Measurements from ENCODE around the gene NGEF.

DNA sequence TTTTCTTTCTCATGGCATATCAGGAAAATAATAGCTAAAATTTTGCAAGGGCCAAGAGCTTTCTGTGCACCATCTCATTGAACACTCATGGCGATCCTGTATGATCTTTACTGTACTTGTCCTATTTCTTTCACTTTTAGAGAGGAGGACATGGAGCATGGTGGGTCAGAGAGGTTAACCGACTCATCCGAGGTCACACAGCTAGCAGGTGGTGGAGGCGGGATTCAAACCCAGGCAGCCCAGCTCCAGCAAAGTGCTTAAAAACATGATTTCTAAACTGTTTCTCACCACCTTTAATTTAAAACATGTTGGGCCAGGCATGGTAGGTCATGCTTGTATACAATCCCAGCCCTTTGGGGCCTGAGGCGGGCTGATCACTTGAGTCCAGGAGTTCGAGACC lies 6.4 kb downstream of the NGEF start:
- no peak for TF ChIP-seq EGR1 (IDR thresholded peaks at IDR 0.05)
- no peak for TF ChIP-seq NFIC (IDR thresholded peaks at IDR 0.05)
- TF ChIP-seq TAF1 (IDR thresholded peaks at IDR 0.05; ENCODE audit: low read depth) = no peak
- no peak for TF ChIP-seq EP300 (IDR thresholded peaks at IDR 0.05; ENCODE audit: borderline replicate concordance)
- TF ChIP-seq, protein P1, sequence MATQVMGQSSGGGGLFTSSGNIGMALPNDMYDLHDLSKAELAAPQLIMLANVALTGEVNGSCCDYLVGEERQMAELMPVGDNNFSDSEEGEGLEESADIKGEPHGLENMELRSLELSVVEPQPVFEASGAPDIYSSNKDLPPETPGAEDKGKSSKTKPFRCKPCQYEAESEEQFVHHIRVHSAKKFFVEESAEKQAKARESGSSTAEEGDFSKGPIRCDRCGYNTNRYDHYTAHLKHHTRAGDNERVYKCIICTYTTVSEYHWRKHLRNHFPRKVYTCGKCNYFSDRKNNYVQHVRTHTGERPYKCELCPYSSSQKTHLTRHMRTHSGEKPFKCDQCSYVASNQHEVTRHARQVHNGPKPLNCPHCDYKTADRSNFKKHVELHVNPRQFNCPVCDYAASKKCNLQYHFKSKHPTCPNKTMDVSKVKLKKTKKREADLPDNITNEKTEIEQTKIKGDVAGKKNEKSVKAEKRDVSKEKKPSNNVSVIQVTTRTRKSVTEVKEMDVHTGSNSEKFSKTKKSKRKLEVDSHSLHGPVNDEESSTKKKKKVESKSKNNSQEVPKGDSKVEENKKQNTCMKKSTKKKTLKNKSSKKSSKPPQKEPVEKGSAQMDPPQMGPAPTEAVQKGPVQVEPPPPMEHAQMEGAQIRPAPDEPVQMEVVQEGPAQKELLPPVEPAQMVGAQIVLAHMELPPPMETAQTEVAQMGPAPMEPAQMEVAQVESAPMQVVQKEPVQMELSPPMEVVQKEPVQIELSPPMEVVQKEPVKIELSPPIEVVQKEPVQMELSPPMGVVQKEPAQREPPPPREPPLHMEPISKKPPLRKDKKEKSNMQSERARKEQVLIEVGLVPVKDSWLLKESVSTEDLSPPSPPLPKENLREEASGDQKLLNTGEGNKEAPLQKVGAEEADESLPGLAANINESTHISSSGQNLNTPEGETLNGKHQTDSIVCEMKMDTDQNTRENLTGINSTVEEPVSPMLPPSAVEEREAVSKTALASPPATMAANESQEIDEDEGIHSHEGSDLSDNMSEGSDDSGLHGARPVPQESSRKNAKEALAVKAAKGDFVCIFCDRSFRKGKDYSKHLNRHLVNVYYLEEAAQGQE (IDR thresholded peaks at IDR 0.05; ENCODE audit: low read depth) = no peak
- no peak for TF ChIP-seq RAD21 (IDR thresholded peaks at IDR 0.05; ENCODE audit: low read depth)
